GM23338 (cell line): ENCODE data around the gene SLC2A9. TPM values are rescaled to one million over a fixed set of nuclear protein-coding genes. Genes with fewer than 3 reads are reported as not detected.

ENCODE experiments used
- ATAC-seq: fragments of 200-7000 bp; cut with Tn5 transposase; 3 replicates; pipeline ENCODE4 v1.9.1; 2020
- DNase-seq: peaks from one replicate; pipeline ENCODE4 v3.0.0-alpha.2; 2015; ENCODE audit warnings: low spot score
- H2AFZ ChIP-seq: fragments of 200-600 bp; sonication (generic); 2 replicates; pipeline ENCODE4 v1.8.0; 2016; ENCODE audit warnings: antibody characterized with exemption, mild to moderate bottlenecking, moderate library complexity
- H3F3A ChIP-seq: fragments of 200-600 bp; sonication (generic); replicated peaks from 2 replicates; pipeline ENCODE4 v1.8.0; 2017; ENCODE audit warnings: antibody characterized with exemption, mixed run types, low read depth
- H3K27ac ChIP-seq: fragments of 200-600 bp; sonication (generic); 2 replicates; pipeline ENCODE4 v1.6.1; 2016; ENCODE audit warnings: low read depth
- H3K27me3 ChIP-seq: fragments of 200-600 bp; sonication (generic); 2 replicates; pipeline ENCODE4 v1.8.0; 2016; ENCODE audit warnings: mild to moderate bottlenecking, mixed run types, moderate library complexity; ENCODE audit not compliant: insufficient read depth
- H3K36me3 ChIP-seq: fragments of 200-600 bp; sonication (generic); 2 replicates; pipeline ENCODE4 v1.8.0; 2016; ENCODE audit warnings: mild to moderate bottlenecking; ENCODE audit not compliant: insufficient read depth
- H3K4me1 ChIP-seq: fragments of 200-600 bp; sonication (generic); 2 replicates; pipeline ENCODE4 v1.8.0; 2016; ENCODE audit warnings: mild to moderate bottlenecking, moderate library complexity; ENCODE audit not compliant: insufficient read depth
- H3K4me2 ChIP-seq: fragments of 200-600 bp; sonication (generic); 2 replicates; pipeline ENCODE4 v1.7.1; 2017; ENCODE audit warnings: mixed run types
- H3K4me3 ChIP-seq: fragments of 200-600 bp; sonication (generic); 2 replicates; pipeline ENCODE4 v1.6.1; 2016; ENCODE audit warnings: mixed run types
- H3K79me2 ChIP-seq: fragments of 200-600 bp; sonication (generic); replicated peaks from 2 replicates; pipeline ENCODE4 v1.8.0; 2017; ENCODE audit warnings: mild to moderate bottlenecking; ENCODE audit not compliant: insufficient read depth
- H3K9me2 ChIP-seq: fragments of 200-600 bp; sonication (generic); 2 replicates; pipeline ENCODE4 v1.8.0; 2017; ENCODE audit not compliant: insufficient read depth
- H4K20me1 ChIP-seq: fragments of 200-600 bp; sonication (generic); replicated peaks from 2 replicates; pipeline ENCODE4 v1.8.0; 2017; ENCODE audit warnings: mild to moderate bottlenecking; ENCODE audit not compliant: insufficient read depth
- H3K27ac Mint-ChIP-seq: 2 replicates; pipeline ENCODE4 v1.8.0; 2020; ENCODE audit warnings: inconsistent platforms, mild to moderate bottlenecking, moderate library complexity, mixed read lengths
- H3K27me3 Mint-ChIP-seq: 3 replicates; pipeline ENCODE4 v1.8.0; 2022; ENCODE audit warnings: low read depth, mild to moderate bottlenecking, moderate library complexity, mixed read lengths, inconsistent platforms; ENCODE audit not compliant: insufficient read depth, poor library complexity
- H3K36me3 Mint-ChIP-seq: 3 replicates; pipeline ENCODE4 v1.8.0; 2021; ENCODE audit warnings: low read depth, mild to moderate bottlenecking, inconsistent platforms, moderate library complexity, mixed read lengths
- H3K4me1 Mint-ChIP-seq: 3 replicates; pipeline ENCODE4 v1.8.0; 2020; ENCODE audit warnings: mild to moderate bottlenecking, inconsistent platforms, mixed read lengths
- H3K4me3 Mint-ChIP-seq: 3 replicates; pipeline ENCODE4 v1.8.0; 2021; ENCODE audit warnings: moderate library complexity, mild to moderate bottlenecking, inconsistent platforms, mixed read lengths
- H3K9me3 Mint-ChIP-seq: 3 replicates; pipeline ENCODE4 v1.8.0; 2020; ENCODE audit warnings: moderate library complexity, mild to moderate bottlenecking, inconsistent platforms, mixed read lengths
- CREB1 ChIP-seq: fragments of 250-450 bp; sonication (Bioruptor Pico); IDR thresholded peaks from 2 replicates; pipeline ENCODE4 v1.5.0; 2020; ENCODE audit warnings: low read depth, mild to moderate bottlenecking, moderate library complexity
- CTCF ChIP-seq, 2 experiments: fragments of 200-600 bp in 1 of 2; sonication (generic) in 1 of 2; conservative IDR thresholded peaks; 2 replicates each; pipeline versions ENCODE4 v1.5.1 to v1.6.1; 2016 to 2017; ENCODE audit warnings: antibody characterized with exemption in 2 of 2, low read depth in 2 of 2, mild to moderate bottlenecking in 2 of 2, moderate library complexity in 1 of 2
- EZH2 ChIP-seq: fragments of 200-600 bp; sonication (generic); IDR thresholded peaks from one replicate; pipeline ENCODE4 v1.8.0; 2017; ENCODE audit warnings: antibody characterized with exemption, mild to moderate bottlenecking, low read depth; ENCODE audit not compliant: unreplicated experiment
- EZH2phosphoT487 ChIP-seq: fragments of 200-600 bp; sonication (generic); IDR thresholded peaks from one replicate; pipeline ENCODE4 v1.8.1; 2018; ENCODE audit warnings: antibody characterized with exemption; ENCODE audit not compliant: unreplicated experiment
- JUNB ChIP-seq: IDR thresholded peaks from one replicate; pipeline ENCODE4 v1.6.1; 2016; ENCODE audit warnings: antibody characterized with exemption; ENCODE audit not compliant: unreplicated experiment
- NANOG ChIP-seq: IDR thresholded peaks from 2 replicates; pipeline ENCODE4 v1.6.1; 2016; ENCODE audit warnings: antibody characterized with exemption, borderline replicate concordance
- POLR2AphosphoS5 ChIP-seq: IDR thresholded peaks from 2 replicates; pipeline ENCODE4 v1.6.1; 2016; ENCODE audit warnings: antibody characterized with exemption, low read depth
- REST ChIP-seq: IDR thresholded peaks from one replicate; pipeline ENCODE4 v1.6.1; 2018; ENCODE audit warnings: antibody characterized with exemption; ENCODE audit not compliant: unreplicated experiment
- STAT1 ChIP-seq: IDR thresholded peaks from one replicate; pipeline ENCODE4 v1.6.1; 2016; ENCODE audit warnings: antibody characterized with exemption; ENCODE audit not compliant: unreplicated experiment
- ZNF114 ChIP-seq: fragments of 250-450 bp; sonication (Bioruptor Pico); IDR thresholded peaks from 2 replicates; pipeline ENCODE4 v1.5.0; 2020; ENCODE audit warnings: mild to moderate bottlenecking, moderate library complexity
- ZNF331 ChIP-seq: fragments of 250-450 bp; sonication (Bioruptor Pico); IDR thresholded peaks from 2 replicates; pipeline ENCODE4 v1.5.0; 2020; ENCODE audit warnings: low read depth, mild to moderate bottlenecking, moderate library complexity
- polyA plus RNA-seq: library from polyadenylated mRNA; unstranded; fragments of >200 nt; fragmentation: Nextera tagmentation; extraction: Ambion mirVana; gene quantifications from 2 replicates; pipeline ENCODE4 v1.2.1, GENCODE V29; 2016
- total RNA-seq: library from RNA; depleted of rRNA; stranded (reverse); fragments of >200 nt; shearing (Covaris generic); gene quantifications from 2 replicates; pipeline ENCODE4 v1.2.3, GENCODE V29; 2014
- TF ChIP-seq, protein P1 (sequence below): fragments of 250-450 bp; sonication (Bioruptor Pico); IDR thresholded peaks from 2 replicates; pipeline ENCODE4 v1.5.0; 2020; ENCODE audit warnings: mild to moderate bottlenecking, moderate library complexity
- TF ChIP-seq, protein P2 (sequence below): IDR thresholded peaks from 2 replicates; pipeline ENCODE4 v1.6.1; 2016; ENCODE audit warnings: antibody characterized with exemption

Gene SLC2A9
- total and polyA plus RNA-seq, 2 experiments from 2014 or later, result 0.21 to 0.40 TPM

- Histone ChIP-seq H3K9me2 (no peaks in the 10 kb centered on the region), H3K27ac (no peak overlapping the region), H3K36me3 (no peaks in the 10 kb centered on the region), H3K27me3 (no peaks in the 10 kb centered on the region), H4K20me1 (no peaks in the 10 kb centered on the region), H3K4me1 (no peaks in the 10 kb centered on the region), H3F3A (no peaks in the 10 kb centered on the region), H3K4me3 (no peak overlapping the region), H3K79me2 (no peaks in the 10 kb centered on the region), H2AFZ (no peak overlapping the region), H3K4me2 (no peak overlapping the region)
- Mint-ChIP-seq H3K27me3 (peaks cover 6% of the 10 kb centered on the region), H3K4me3 (no peak overlapping the region), H3K27ac (no peak overlapping the region), H3K9me3 (no peaks in the 10 kb centered on the region), H3K4me1 (no peaks in the 10 kb centered on the region), H3K36me3 (no peaks in the 10 kb centered on the region)
- no peak for TF ChIP-seq CREB1
- TF ChIP-seq EZH2phosphoT487, result no peak
- no peak for TF ChIP-seq STAT1
- TF ChIP-seq, protein P1, sequence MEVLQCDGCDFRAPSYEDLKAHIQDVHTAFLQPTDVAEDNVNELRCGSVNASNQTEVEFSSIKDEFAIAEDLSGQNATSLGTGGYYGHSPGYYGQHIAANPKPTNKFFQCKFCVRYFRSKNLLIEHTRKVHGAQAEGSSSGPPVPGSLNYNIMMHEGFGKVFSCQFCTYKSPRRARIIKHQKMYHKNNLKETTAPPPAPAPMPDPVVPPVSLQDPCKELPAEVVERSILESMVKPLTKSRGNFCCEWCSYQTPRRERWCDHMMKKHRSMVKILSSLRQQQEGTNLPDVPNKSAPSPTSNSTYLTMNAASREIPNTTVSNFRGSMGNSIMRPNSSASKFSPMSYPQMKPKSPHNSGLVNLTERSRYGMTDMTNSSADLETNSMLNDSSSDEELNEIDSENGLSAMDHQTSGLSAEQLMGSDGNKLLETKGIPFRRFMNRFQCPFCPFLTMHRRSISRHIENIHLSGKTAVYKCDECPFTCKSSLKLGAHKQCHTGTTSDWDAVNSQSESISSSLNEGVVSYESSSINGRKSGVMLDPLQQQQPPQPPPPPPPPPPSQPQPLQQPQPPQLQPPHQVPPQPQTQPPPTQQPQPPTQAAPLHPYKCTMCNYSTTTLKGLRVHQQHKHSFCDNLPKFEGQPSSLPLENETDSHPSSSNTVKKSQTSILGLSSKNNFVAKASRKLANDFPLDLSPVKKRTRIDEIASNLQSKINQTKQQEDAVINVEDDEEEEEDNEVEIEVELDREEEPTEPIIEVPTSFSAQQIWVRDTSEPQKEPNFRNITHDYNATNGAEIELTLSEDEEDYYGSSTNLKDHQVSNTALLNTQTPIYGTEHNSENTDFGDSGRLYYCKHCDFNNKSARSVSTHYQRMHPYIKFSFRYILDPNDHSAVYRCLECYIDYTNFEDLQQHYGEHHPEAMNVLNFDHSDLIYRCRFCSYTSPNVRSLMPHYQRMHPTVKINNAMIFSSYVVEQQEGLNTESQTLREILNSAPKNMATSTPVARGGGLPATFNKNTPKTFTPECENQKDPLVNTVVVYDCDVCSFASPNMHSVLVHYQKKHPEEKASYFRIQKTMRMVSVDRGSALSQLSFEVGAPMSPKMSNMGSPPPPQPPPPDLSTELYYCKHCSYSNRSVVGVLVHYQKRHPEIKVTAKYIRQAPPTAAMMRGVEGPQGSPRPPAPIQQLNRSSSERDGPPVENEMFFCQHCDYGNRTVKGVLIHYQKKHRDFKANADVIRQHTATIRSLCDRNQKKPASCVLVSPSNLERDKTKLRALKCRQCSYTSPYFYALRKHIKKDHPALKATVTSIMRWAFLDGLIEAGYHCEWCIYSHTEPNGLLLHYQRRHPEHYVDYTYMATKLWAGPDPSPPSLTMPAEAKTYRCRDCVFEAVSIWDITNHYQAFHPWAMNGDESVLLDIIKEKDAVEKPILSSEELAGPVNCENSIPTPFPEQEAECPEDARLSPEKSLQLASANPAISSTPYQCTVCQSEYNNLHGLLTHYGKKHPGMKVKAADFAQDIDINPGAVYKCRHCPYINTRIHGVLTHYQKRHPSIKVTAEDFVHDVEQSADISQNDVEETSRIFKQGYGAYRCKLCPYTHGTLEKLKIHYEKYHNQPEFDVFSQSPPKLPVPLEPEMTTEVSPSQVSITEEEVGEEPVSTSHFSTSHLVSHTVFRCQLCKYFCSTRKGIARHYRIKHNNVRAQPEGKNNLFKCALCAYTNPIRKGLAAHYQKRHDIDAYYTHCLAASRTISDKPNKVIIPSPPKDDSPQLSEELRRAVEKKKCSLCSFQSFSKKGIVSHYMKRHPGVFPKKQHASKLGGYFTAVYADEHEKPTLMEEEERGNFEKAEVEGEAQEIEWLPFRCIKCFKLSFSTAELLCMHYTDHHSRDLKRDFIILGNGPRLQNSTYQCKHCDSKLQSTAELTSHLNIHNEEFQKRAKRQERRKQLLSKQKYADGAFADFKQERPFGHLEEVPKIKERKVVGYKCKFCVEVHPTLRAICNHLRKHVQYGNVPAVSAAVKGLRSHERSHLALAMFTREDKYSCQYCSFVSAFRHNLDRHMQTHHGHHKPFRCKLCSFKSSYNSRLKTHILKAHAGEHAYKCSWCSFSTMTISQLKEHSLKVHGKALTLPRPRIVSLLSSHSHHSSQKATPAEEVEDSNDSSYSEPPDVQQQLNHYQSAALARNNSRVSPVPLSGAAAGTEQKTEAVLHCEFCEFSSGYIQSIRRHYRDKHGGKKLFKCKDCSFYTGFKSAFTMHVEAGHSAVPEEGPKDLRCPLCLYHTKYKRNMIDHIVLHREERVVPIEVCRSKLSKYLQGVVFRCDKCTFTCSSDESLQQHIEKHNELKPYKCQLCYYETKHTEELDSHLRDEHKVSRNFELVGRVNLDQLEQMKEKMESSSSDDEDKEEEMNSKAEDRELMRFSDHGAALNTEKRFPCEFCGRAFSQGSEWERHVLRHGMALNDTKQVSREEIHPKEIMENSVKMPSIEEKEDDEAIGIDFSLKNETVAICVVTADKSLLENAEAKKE (CRISPR knock-in tag), result no peak
- TF ChIP-seq JUNB, result no peak
- no peak for TF ChIP-seq ZNF331 (CRISPR knock-in tag)
- no peak for TF ChIP-seq POLR2AphosphoS5
- TF ChIP-seq, protein P2, sequence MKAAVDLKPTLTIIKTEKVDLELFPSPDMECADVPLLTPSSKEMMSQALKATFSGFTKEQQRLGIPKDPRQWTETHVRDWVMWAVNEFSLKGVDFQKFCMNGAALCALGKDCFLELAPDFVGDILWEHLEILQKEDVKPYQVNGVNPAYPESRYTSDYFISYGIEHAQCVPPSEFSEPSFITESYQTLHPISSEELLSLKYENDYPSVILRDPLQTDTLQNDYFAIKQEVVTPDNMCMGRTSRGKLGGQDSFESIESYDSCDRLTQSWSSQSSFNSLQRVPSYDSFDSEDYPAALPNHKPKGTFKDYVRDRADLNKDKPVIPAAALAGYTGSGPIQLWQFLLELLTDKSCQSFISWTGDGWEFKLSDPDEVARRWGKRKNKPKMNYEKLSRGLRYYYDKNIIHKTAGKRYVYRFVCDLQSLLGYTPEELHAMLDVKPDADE, result no peak
- TF ChIP-seq ZNF114, result no peak
- TF ChIP-seq EZH2, result no peak
- TF ChIP-seq CTCF (conservative IDR thresholded peaks at IDR 0.05; ENCODE audit: low read depth in 2 of 2), result no peak
- TF ChIP-seq NANOG, result no peak
- no peak for TF ChIP-seq REST
- no peak for ATAC-seq
- no peak for DNase-seq
Measured at GRCh38 chr4:10026485-10026884, 5.2 kb upstream of the SLC2A9 start.
